Natural killer cell (primary cell): ENCODE data around the gene ORM1. TPM values are rescaled to one million over a fixed set of nuclear protein-coding genes. Genes with fewer than 3 reads are reported as not detected.
A peak's percentile ranks its signal among the peaks of the same experiment; 100 is the strongest.
"Not testable (repeated sequence)": the region's sequence is repeated elsewhere in the genome, so short reads cannot be mapped to it uniquely, and the experiment has no call there.

Experiments
- ATAC-seq, 3 donors: fragments of 150-1000 bp in 2 of 3; fragments of 200-7000 bp in 1 of 3; cut with Tn5 transposase; 1 replicate in 1 of 3; 2 replicates in 2 of 3; pipeline ENCODE4 v1.10.0; 2021; ENCODE audit warnings: mild to moderate bottlenecking in 2 of 3, moderate library complexity in 2 of 3
- DNase-seq, 2 donors: peaks; one replicate each; pipeline versions ENCODE4 v3.0.0 to v3.0.0-alpha.2; 2013 to 2021; ENCODE audit warnings: mixed read lengths in 1 of 2
- H3K27ac ChIP-seq: one replicate; pipeline ENCODE4 v1.5.1; 2013; ENCODE audit warnings: mild to moderate bottlenecking, low read length
- H3K27me3 ChIP-seq: one replicate; pipeline ENCODE4 v1.6.1; 2013; ENCODE audit warnings: low read length; ENCODE audit not compliant: control insufficient read depth, insufficient read depth
- H3K36me3 ChIP-seq: one replicate; pipeline ENCODE4 v1.6.1; 2013; ENCODE audit warnings: low read length; ENCODE audit not compliant: control insufficient read depth, insufficient read depth
- H3K4me1 ChIP-seq: one replicate; pipeline ENCODE4 v1.6.1; 2013; ENCODE audit warnings: low read length; ENCODE audit not compliant: control insufficient read depth, insufficient read depth
- H3K4me3 ChIP-seq: one replicate; pipeline ENCODE4 v1.5.1; 2013; ENCODE audit warnings: low read length
- H3K9me3 ChIP-seq: one replicate; pipeline ENCODE4 v1.6.1; 2013; ENCODE audit warnings: low read length; ENCODE audit not compliant: control insufficient read depth, insufficient read depth
- H3K27ac Mint-ChIP-seq, 2 donors: one replicate each; pipeline ENCODE4 v1.8.0; 2022; ENCODE audit warnings: mild to moderate bottlenecking in 2 of 2, mixed read lengths in 2 of 2, moderate library complexity in 1 of 2
- H3K27me3 Mint-ChIP-seq, 2 donors: one replicate each; pipeline ENCODE4 v1.8.0; 2022; ENCODE audit warnings: low read depth in 2 of 2, mixed read lengths in 2 of 2
- H3K36me3 Mint-ChIP-seq: one replicate; pipeline ENCODE4 v1.8.0; 2022; ENCODE audit warnings: mixed read lengths
- H3K4me1 Mint-ChIP-seq, 2 donors: one replicate each; pipeline ENCODE4 v1.8.0; 2022; ENCODE audit warnings: mixed read lengths in 2 of 2
- H3K4me3 Mint-ChIP-seq: one replicate; pipeline ENCODE4 v1.8.0; 2022; ENCODE audit warnings: mild to moderate bottlenecking, moderate library complexity, mixed read lengths
- H3K9me3 Mint-ChIP-seq, 2 donors: one replicate each; pipeline ENCODE4 v1.8.0; 2022; ENCODE audit warnings: mixed read lengths in 2 of 2
- WGBS: methylation state at CpG from one replicate; pipeline ENCODE4 v1.1.7; 2013; ENCODE audit warnings: missing lambda C conversion rate; ENCODE audit not compliant: insufficient coverage; 5-methylcytosine and 5-hydroxymethylcytosine counted together
- intact Hi-C: fragments of 100-400 bp; cut with micrococcal nuclease; formaldehyde crosslinking; loops from one replicate; pipeline ENCODE4 v1.14.2; 2022
- total RNA-seq, 4 donors: library from RNA; stranded (reverse); fragments of 120-200 nt in 1 of 4; gene quantifications; one replicate each; pipeline versions ENCODE4 v1.2.3 to v1.2.4, GENCODE V29; 2013 to 2022
- TF ChIP-seq, protein P1 (sequence below): fragments of 200-600 bp; IDR thresholded peaks from one replicate; pipeline ENCODE4 v1.8.0; 2022; ENCODE audit warnings: antibody characterized with exemption

The ORM1 gene
- under 1 TPM in 1 of 3 donors, not detected in 2; 1.00 TPM for total RNA-seq
- total RNA-seq (2013) = not detected

DNA sequence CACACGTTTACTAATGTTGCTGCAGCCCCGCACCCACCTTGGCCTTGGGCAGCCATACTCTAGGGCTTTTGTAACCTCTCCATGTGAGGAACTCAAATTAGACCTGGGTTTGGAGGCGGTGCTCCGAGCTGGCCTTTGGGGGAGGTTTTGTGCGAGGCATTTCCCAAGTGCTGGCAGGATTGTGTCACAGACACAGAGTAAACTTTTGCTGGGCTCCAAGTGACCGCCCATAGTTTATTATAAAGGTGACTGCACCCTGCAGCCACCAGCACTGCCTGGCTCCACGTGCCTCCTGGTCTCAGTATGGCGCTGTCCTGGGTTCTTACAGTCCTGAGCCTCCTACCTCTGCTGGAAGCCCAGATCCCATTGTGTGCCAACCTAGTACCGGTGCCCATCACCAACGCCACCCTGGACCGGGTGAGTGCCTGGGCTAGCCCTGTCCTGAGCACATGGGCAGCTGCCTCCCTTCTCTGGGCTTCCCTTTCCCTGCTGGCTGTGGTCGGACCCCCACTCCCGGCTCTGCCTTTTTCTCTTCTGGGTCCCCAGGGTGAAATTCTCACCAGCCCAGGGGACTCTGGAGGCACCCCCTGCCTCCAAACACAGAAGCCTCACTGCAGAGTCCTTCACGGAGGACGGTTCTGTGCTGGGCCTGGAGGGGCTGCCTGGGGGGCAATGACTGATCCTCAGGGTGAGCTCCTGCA is at the start of gene ORM1:
ORM1 (plus strand) TSS at position 268 of the 701 bp plus-strand sequence; CDS start at position 304, 36 bp downstream.
- peak in 1 of 3 donors; percentile 20 for ATAC-seq
- H3K9me3 Mint-ChIP-seq = not testable (repeated sequence)

DNA sequence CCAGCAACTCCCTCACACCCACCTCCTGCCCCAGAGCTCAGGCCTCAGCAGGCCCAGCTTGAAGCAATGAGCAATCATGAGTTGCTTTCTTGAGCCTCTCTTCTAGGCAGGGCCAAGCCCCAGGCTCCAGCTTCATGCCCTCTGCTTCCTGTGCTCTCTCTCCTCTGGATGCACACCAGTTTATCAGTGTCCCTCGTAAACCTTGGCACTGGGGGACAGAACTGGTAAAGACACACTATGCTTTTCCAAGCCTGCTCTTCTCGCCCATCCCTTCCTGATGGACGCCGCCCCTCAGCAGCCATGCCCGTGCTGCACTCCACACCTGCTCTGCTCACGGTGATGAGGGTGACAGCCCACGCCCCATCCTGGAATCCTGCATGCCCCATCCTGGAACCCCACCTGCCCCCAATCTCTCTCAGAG is 49.4 kb upstream of the ORM1 start:
- DNase-seq (no peak), ATAC-seq (no peak)
- H3K36me3 Mint-ChIP-seq = no peaks in the 10 kb centered on the region
- intact Hi-C loops = no loop called here
- WGBS = 86% methylated on average over 7 of the region's 7 CpGs
- H3K4me3 Mint-ChIP-seq = no peak overlapping the region
- Histone ChIP-seq H3K27me3 (no peaks in the 10 kb centered on the region), H3K27ac (no peak overlapping the region), H3K36me3 (no peaks in the 10 kb centered on the region), H3K4me1 (no peaks in the 10 kb centered on the region), H3K4me3 (no peak overlapping the region), H3K9me3 (no peaks in the 10 kb centered on the region)
- peaks cover 3 to 6% of the 10 kb centered on the region in 2 donors for H3K9me3 Mint-ChIP-seq
- TF ChIP-seq, protein P1, sequence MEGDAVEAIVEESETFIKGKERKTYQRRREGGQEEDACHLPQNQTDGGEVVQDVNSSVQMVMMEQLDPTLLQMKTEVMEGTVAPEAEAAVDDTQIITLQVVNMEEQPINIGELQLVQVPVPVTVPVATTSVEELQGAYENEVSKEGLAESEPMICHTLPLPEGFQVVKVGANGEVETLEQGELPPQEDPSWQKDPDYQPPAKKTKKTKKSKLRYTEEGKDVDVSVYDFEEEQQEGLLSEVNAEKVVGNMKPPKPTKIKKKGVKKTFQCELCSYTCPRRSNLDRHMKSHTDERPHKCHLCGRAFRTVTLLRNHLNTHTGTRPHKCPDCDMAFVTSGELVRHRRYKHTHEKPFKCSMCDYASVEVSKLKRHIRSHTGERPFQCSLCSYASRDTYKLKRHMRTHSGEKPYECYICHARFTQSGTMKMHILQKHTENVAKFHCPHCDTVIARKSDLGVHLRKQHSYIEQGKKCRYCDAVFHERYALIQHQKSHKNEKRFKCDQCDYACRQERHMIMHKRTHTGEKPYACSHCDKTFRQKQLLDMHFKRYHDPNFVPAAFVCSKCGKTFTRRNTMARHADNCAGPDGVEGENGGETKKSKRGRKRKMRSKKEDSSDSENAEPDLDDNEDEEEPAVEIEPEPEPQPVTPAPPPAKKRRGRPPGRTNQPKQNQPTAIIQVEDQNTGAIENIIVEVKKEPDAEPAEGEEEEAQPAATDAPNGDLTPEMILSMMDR = no peak
- peaks cover 0 to 6% of the 10 kb centered on the region in 2 donors for H3K4me1 Mint-ChIP-seq
- no peak overlapping the region for H3K27ac Mint-ChIP-seq
- H3K27me3 Mint-ChIP-seq = peaks cover 8 to 9% of the 10 kb centered on the region in 2 donors

More for the DNA sequence above, at the start of gene ORM1:
- DNase-seq, H3K36me3 ChIP-seq, H3K4me3 ChIP-seq, intact Hi-C loops, H3K4me1 Mint-ChIP-seq, H3K4me1 ChIP-seq, H3K9me3 ChIP-seq, H3K4me3 Mint-ChIP-seq, H3K36me3 Mint-ChIP-seq, H3K27ac Mint-ChIP-seq, H3K27ac ChIP-seq, H3K27me3 ChIP-seq, H3K27me3 Mint-ChIP-seq: not testable (repeated sequence)
- WGBS = 54% methylated on average over 3 of the region's 15 CpGs

DNA sequence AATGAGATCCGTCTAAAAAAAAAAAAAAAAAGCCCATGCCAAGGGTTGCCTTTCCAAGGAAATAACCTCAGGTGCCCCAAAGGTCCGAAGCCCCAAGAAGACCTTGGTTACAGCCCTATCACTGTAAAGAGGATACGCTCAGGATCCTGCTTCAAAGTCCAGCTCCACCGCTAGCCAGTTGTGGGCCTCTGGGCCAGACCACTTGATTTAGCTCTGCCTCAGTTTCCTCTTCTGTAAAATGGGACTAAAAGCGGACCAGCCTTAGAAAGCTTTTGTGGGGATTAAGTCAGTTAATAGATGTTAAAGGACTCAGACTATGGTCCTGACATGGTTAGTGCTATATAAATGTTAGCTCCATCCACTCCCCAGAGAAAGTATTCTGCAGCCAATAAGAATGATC is 48.7 kb upstream of the ORM1 start:
- peaks cover 3 to 6% of the 10 kb centered on the region in 2 donors for H3K9me3 Mint-ChIP-seq
- H3K27me3 Mint-ChIP-seq = peaks cover 8 to 9% of the 10 kb centered on the region in 2 donors
- H3K27ac Mint-ChIP-seq = no peak overlapping the region
- TF ChIP-seq, protein P1 = no peak
- no peak overlapping the region for H3K4me3 Mint-ChIP-seq
- H3K4me1 Mint-ChIP-seq = peaks cover 0 to 9% of the 10 kb centered on the region in 2 donors
- Histone ChIP-seq H3K4me1 (no peaks in the 10 kb centered on the region), H3K36me3 (no peaks in the 10 kb centered on the region), H3K27ac (no peak overlapping the region), H3K9me3 (no peaks in the 10 kb centered on the region), H3K4me3 (no peak overlapping the region), H3K27me3 (no peaks in the 10 kb centered on the region)
- WGBS = 81% methylated on average over 5 of the region's 5 CpGs
- DNase-seq = no peak
- no peaks in the 10 kb centered on the region for H3K36me3 Mint-ChIP-seq
- no peak for ATAC-seq
- intact Hi-C loops = no loop called here

GRCh38 chr9:114275246-114276004 is 47.5 kb upstream of the ORM1 start:
- no peaks in the 10 kb centered on the region for H3K9me3 ChIP-seq
- H3K4me1 ChIP-seq = no peaks in the 10 kb centered on the region
- ATAC-seq = no peak
- no peaks in the 10 kb centered on the region for H3K27me3 ChIP-seq
- Mint-ChIP-seq H3K27ac (no peak overlapping the region), H3K27me3 (peaks cover 8 to 9% of the 10 kb centered on the region in 2 donors), H3K36me3 (no peaks in the 10 kb centered on the region), H3K9me3 (peaks cover 3 to 6% of the 10 kb centered on the region in 2 donors), H3K4me3 (no peak overlapping the region), H3K4me1 (peaks cover 0 to 9% of the 10 kb centered on the region in 2 donors)
- no peak overlapping the region for H3K27ac ChIP-seq
- WGBS = 92% methylated on average over 15 of the region's 15 CpGs
- no peak overlapping the region for H3K4me3 ChIP-seq
- H3K36me3 ChIP-seq = no peaks in the 10 kb centered on the region
- TF ChIP-seq, protein P1 = no peak
- DNase-seq = no peak
- intact Hi-C loops = no loop called here
